HFF-Myc (cell line): ENCODE results near the gene GFOD1.

ENCODE experiments used
- DNase-seq: peaks from one replicate; pipeline ENCODE4 v3.0.0-alpha.2; 2011; ENCODE audit warnings: low read depth; ENCODE audit errors: extremely low read depth
- H3K4me3 ChIP-seq: replicated peaks from 2 replicates; pipeline ENCODE4 v1.5.1; 2011; ENCODE audit warnings: low read depth, mild to moderate bottlenecking, control low read depth, low read length
- CTCF ChIP-seq: IDR thresholded peaks from 2 replicates; pipeline ENCODE4 v1.5.1; 2012; ENCODE audit warnings: mild to moderate bottlenecking, low read depth, low read length, control low read depth; ENCODE audit errors: missing control alignments

The GFOD1 gene

GRCh38 chr6:13528232-13528631 lies 40.8 kb upstream of the GFOD1 start:
- no peak for TF ChIP-seq CTCF
- H3K4me3 ChIP-seq, result no peak overlapping the region
- DNase-seq, result no peak

- no peak overlapping the region for H3K4me3 ChIP-seq
- no peak for DNase-seq
- no peak for TF ChIP-seq CTCF
Measured at GRCh38 chr6:13527671-13528056, 40.3 kb upstream of the GFOD1 start.

GRCh38 chr6:13526727-13527670 lies 39.6 kb upstream of the GFOD1 start:
- no peak for DNase-seq
- TF ChIP-seq CTCF, result no peak
- H3K4me3 ChIP-seq, result no peak overlapping the region

- no peak for DNase-seq
- no peak overlapping the region for H3K4me3 ChIP-seq
- TF ChIP-seq CTCF, result no peak
Measured at GRCh38 chr6:13526357-13526726, 38.9 kb upstream of the GFOD1 start.

- H3K4me3 ChIP-seq, result no peak overlapping the region
- no peak for DNase-seq
- no peak for TF ChIP-seq CTCF
Measured at GRCh38 chr6:13524801-13525508, 37.6 kb upstream of the GFOD1 start.

GRCh38 chr6:13523826-13524622 lies 36.6 kb upstream of the GFOD1 start:
- TF ChIP-seq CTCF, result no peak
- no peak for DNase-seq
- no peak overlapping the region for H3K4me3 ChIP-seq
